Body of pancreas (tissue), 4 donors: ENCODE data around the gene LFNG.
"Not testable (repeated sequence)": the region's sequence is repeated elsewhere in the genome, so short reads cannot be mapped to it uniquely, and the experiment has no call there.

Source experiments
- CTCF ChIP-seq, 7 experiments: fragments of 450-650 bp in 4 of 7; fragments of 200-600 bp in 3 of 7; sonication (generic) in 3 of 7; IDR thresholded peaks; one replicate each; pipeline ENCODE4 v1.5.1; 2016 to 2019; ENCODE audit warnings: antibody characterized with exemption in 7 of 7
- POLR2A ChIP-seq, 3 donors: fragments of 450-650 bp; IDR thresholded peaks; one replicate each; pipeline ENCODE4 v1.6.1; 2016; ENCODE audit warnings: antibody characterized with exemption in 3 of 3, mild to moderate bottlenecking in 2 of 3

- TF ChIP-seq POLR2A, CTCF (IDR thresholded peaks at IDR 0.05): not testable (repeated sequence)
Observed at GRCh38 chr7:2531796-2532110, 12.2 kb downstream of the LFNG start.
